ENCODE measurements around the gene TMEM212. TPM values are rescaled to one million over a fixed set of nuclear protein-coding genes. Genes with fewer than 3 reads are reported as not detected.
A peak's percentile ranks its signal among the peaks of the same experiment; 100 is the strongest.

Gene TMEM212
- total RNA-seq, 1 experiment from 2014 or later, result not detected

DNA sequence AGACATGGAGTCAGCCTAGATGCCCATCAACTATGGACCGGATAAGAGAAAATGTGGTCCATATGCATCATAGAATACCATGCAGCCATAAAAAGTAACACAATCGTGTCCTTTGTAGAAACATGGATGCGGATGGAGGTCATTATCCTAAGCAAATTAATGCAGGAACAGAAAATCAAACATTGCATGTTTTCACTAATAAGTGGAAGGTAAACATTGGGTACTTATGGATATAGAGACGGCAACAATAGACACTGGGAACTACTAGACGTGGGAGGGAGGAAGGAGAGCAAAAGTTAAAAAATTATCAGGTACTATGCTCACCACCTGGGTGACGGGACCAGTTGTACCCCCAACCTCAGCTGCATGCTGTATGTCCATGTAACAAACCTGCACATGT is 35.3 kb upstream of the TMEM212 start:
- H4K20me1 ChIP-seq (ENCODE audit: insufficient read depth), result no peaks in the 10 kb centered on the region
- H3K4me2 ChIP-seq, result no peak overlapping the region; the same call in 1 of the 2 replicates
- H3K4me1 ChIP-seq (replicated peaks; ENCODE audit: insufficient read depth), result peaks cover 83% of the 10 kb centered on the region
- no peaks in the 10 kb centered on the region for H3K9me2 ChIP-seq (ENCODE audit: insufficient read depth)
- no peak for TF ChIP-seq EZH2 (IDR thresholded peaks at IDR 0.05; ENCODE audit: low read depth)
- TF ChIP-seq, protein P1, sequence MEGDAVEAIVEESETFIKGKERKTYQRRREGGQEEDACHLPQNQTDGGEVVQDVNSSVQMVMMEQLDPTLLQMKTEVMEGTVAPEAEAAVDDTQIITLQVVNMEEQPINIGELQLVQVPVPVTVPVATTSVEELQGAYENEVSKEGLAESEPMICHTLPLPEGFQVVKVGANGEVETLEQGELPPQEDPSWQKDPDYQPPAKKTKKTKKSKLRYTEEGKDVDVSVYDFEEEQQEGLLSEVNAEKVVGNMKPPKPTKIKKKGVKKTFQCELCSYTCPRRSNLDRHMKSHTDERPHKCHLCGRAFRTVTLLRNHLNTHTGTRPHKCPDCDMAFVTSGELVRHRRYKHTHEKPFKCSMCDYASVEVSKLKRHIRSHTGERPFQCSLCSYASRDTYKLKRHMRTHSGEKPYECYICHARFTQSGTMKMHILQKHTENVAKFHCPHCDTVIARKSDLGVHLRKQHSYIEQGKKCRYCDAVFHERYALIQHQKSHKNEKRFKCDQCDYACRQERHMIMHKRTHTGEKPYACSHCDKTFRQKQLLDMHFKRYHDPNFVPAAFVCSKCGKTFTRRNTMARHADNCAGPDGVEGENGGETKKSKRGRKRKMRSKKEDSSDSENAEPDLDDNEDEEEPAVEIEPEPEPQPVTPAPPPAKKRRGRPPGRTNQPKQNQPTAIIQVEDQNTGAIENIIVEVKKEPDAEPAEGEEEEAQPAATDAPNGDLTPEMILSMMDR (conservative IDR thresholded peaks at IDR 0.05), result no peak
- H2AFZ ChIP-seq, result no peak overlapping the region
- intact Hi-C loops (cut with micrococcal nuclease; ENCODE audit: unreplicated experiment), result loop anchor here (10.0 kb wide), 1 partner anchor 343 kb away; the partner anchor contains the start of gene TNIK
- DNase-seq, result no peak
- H3F3A ChIP-seq (ENCODE audit: insufficient read depth, low read depth), result peaks cover 75% of the 10 kb centered on the region
- CTCF ChIA-PET, result no interaction called here
- H3K79me2 ChIP-seq (ENCODE audit: low read depth), result peaks cover 50% of the 10 kb centered on the region
- no peaks in the 10 kb centered on the region for H3K27me3 ChIP-seq (ENCODE audit: insufficient read depth, low read depth)
- POLR2A ChIA-PET (ENCODE audit: unreplicated experiment), result no interaction called here
- no peaks in the 10 kb centered on the region for H3K9me3 ChIP-seq (ENCODE audit: insufficient read depth, low read depth)
- BruUV-seq (replicated peaks), result no TSS peak
- H3K27ac ChIP-seq, result peak overlapping the region; percentile 96; the same call in 1 of the 2 replicates
- no peak overlapping the region for H3K4me3 ChIP-seq
- no peaks in the 10 kb centered on the region for H3K36me3 ChIP-seq (ENCODE audit: low read depth)

DNA sequence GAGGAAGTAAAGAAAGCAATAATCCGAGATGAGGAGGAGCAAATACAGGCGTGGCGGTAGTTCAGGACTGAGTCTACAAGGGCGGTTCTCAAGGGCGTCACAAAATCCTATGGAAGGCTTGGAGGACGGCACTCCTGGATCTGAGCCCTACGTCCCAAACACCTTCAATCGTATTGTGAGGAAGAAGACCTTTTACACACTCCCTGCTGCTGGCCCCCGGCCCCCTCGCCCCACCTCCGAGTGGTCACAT is 33.6 kb upstream of the TMEM212 start:
- POLR2A ChIA-PET (ENCODE audit: unreplicated experiment), result interaction anchor here (0.6 to 1.0 kb wide), 4 partner anchors 8 to 1543 kb away, joined by 3 to 10 read pairs (median 4); no protein-coding TSS in a partner anchor
- DNase-seq, result peak in 1 of 2 experiments; percentile 76
- TF ChIP-seq, protein P1 (conservative IDR thresholded peaks at IDR 0.05), result no peak
- no peak for TF ChIP-seq EZH2 (IDR thresholded peaks at IDR 0.05; ENCODE audit: low read depth)

DNA sequence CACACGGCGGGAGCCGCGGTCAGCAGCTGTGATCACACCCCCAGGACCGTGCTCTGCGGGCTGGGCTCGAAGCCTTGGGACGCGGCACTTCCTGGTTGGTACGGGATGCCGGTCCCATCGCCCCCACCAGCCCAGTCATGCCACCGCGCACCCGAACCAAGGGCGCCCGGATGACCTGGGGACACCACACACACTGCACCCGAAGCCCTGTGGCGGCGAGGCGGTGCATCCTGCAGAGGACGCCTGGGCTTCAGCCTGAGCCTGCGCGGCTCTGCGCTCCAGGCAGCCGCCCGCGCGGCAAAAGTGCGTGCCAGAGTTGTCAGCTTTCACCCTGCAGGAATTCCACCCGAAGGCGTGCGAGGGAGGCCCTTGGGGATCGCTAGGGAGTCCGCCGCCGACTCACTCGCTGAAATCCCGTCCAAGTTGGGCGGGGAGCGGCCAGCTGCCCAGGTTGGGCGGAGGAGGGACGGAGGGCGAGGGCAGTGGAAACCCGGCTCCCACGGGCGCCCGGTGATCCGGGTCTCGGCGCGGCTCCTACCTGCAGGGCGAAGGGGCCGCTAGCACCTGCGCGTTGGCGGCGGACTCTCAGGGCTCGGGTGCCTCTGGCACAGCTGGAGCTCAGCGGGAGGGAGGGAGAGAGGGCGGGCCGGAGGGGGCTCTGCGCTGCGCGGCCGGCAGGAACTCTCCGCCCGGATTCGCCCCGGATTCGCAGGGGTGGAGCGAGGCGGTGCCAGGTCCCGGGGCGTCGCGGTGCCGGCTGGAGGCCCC is 33.1 kb upstream of the TMEM212 start, which contains the start of gene PLD1:
TSS of gene PLD1 (minus strand) at position 623 of the 768 bp plus-strand sequence. CDS start 72,432 bp downstream, outside the sequence.
- H3K79me2 ChIP-seq (ENCODE audit: low read depth), result peaks cover 27% of the 10 kb centered on the region
- no peaks in the 10 kb centered on the region for H3K9me3 ChIP-seq (ENCODE audit: insufficient read depth, low read depth)
- DNase-seq, result peak; percentile 86 to 95
- no peaks in the 10 kb centered on the region for H3K9me2 ChIP-seq (ENCODE audit: insufficient read depth)
- H2AFZ ChIP-seq, result peak within 1 kb of the TSS; percentile 50
- H4K20me1 ChIP-seq (ENCODE audit: insufficient read depth), result no peaks in the 10 kb centered on the region
- H3F3A ChIP-seq (ENCODE audit: insufficient read depth, low read depth), result peaks cover 73% of the 10 kb centered on the region
- TF ChIP-seq, protein P1 (conservative IDR thresholded peaks at IDR 0.05), result no peak
- no peak for TF ChIP-seq EZH2 (IDR thresholded peaks at IDR 0.05; ENCODE audit: low read depth)
- POLR2A ChIA-PET (ENCODE audit: unreplicated experiment), result interaction anchor here (0.6 to 1.0 kb wide), 6 partner anchors 8 to 1543 kb away, joined by 3 to 10 read pairs (median 5); no protein-coding TSS in a partner anchor
- H3K4me2 ChIP-seq, result peak within 1 kb of the TSS; percentile 88
- H3K4me1 ChIP-seq (replicated peaks; ENCODE audit: insufficient read depth), result peaks cover 75% of the 10 kb centered on the region
- H3K4me3 ChIP-seq, result peak within 1 kb of the TSS; percentile 61
- no TSS peak for BruUV-seq (replicated peaks)
- no peaks in the 10 kb centered on the region for H3K27me3 ChIP-seq (ENCODE audit: insufficient read depth, low read depth)
- peak within 1 kb of the TSS; percentile 98 for H3K27ac ChIP-seq
- CTCF ChIA-PET, result interaction anchor here (0.5 to 1.3 kb wide), 4 partner anchors 24 to 848 kb away, joined by 3 to 8 read pairs (median 4); no protein-coding TSS in a partner anchor
- intact Hi-C loops (cut with micrococcal nuclease; ENCODE audit: unreplicated experiment), result loop anchor here (1.0 to 10.0 kb wide), 8 partner anchors 35 to 940 kb away; partner anchors contain the start of genes ECT2, FNDC3B and TNIK
- H3K36me3 ChIP-seq (ENCODE audit: low read depth), result no peaks in the 10 kb centered on the region

More for the DNA sequence above, 33.6 kb upstream of the TMEM212 start:
- Histone ChIP-seq H3K79me2 (ENCODE audit: low read depth) (peaks cover 32% of the 10 kb centered on the region), H3K9me3 (ENCODE audit: insufficient read depth, low read depth) (no peaks in the 10 kb centered on the region), H3K9me2 (ENCODE audit: insufficient read depth) (no peaks in the 10 kb centered on the region), H3K36me3 (ENCODE audit: low read depth) (no peaks in the 10 kb centered on the region), H3K27me3 (ENCODE audit: insufficient read depth, low read depth) (no peaks in the 10 kb centered on the region), H3K4me3 (peak overlapping the region; percentile 61), H2AFZ (peak overlapping the region; percentile 50), H3K4me1 (replicated peaks; ENCODE audit: insufficient read depth) (peaks cover 80% of the 10 kb centered on the region), H3K27ac (peak overlapping the region; percentile 98), H4K20me1 (ENCODE audit: insufficient read depth) (no peaks in the 10 kb centered on the region), H3K4me2 (peak overlapping the region; percentile 88), H3F3A (ENCODE audit: insufficient read depth, low read depth) (peaks cover 73% of the 10 kb centered on the region)
- intact Hi-C loops (cut with micrococcal nuclease; ENCODE audit: unreplicated experiment), result loop anchor here (1.0 to 10.0 kb wide), 3 partner anchors 36 to 941 kb away; partner anchors contain the start of genes ECT2 and TNIK
- no TSS peak for BruUV-seq (replicated peaks)
- CTCF ChIA-PET, result no interaction called here

All from PC-9 (cell line).